Activated CD4-positive, alpha-beta T cell treated with anti-CD3 and anti-CD28 coated beads, Interleukin-2, amount 50 U/mL, for 48 hours (primary cell): ENCODE measurements around the gene HHATL.

ENCODE experiments used
- DNase-seq, 2 experiments: peaks; one replicate each; pipeline ENCODE4 v3.0.0-alpha.2; 2020

Gene HHATL

DNA sequence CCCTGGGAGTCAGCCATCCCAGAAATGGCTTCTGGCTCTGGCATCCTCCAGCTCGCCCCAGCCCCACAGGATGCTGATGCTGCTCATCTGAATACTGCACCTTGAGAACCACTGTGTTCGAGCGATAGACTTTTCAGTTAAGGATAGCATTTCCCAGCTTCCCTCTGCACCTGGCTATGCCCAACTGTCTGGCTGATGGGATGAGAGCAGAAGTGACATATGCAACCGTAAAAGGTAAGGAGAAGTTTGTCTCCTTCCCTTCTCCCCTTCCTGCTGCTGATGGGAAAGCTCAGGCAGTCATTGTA is 9.7 kb upstream of the HHATL start:
- DNase-seq, result no peak

DNA sequence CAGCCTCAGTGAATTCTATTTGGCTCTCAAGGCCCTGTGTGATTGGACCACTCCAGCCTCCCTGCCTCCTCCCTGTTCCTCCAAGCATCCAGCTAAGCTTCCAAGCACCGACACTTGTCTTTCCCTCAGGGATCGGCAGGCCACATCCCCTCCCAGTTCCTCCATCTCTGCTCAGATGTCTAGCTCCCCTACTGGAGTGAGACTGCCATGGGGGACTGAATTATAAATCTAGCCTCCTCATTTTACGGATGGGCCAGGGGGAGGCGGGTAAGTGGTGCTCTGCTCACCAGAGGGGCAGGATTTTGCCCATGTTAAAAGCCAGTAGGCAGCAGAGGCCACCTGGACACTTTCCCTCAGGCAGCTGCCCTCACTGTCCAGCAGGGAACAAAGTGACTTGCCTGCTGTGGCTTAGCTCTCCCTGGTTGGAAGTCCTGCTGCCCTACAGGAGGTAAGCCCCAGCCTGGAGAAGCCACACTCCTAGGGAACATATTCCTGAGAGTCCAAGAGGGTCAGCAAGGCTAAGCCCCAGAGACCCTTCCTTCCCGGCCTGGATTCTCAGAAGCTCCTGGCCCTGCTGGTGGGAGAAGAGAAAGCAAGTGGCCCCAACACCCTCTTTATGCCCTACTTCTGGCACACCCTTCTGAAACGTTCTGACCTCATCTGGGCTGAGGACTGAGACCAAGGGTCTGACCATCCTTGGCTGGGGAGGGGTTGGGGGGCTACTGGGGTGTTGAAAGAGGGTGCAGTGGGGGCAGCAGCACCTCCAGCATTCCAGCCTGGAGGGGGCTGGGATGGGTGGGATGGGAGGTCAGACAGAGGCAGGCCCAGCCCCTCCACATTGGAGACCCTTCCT is 9.1 kb upstream of the HHATL start:
- DNase-seq, result no peak

DNA sequence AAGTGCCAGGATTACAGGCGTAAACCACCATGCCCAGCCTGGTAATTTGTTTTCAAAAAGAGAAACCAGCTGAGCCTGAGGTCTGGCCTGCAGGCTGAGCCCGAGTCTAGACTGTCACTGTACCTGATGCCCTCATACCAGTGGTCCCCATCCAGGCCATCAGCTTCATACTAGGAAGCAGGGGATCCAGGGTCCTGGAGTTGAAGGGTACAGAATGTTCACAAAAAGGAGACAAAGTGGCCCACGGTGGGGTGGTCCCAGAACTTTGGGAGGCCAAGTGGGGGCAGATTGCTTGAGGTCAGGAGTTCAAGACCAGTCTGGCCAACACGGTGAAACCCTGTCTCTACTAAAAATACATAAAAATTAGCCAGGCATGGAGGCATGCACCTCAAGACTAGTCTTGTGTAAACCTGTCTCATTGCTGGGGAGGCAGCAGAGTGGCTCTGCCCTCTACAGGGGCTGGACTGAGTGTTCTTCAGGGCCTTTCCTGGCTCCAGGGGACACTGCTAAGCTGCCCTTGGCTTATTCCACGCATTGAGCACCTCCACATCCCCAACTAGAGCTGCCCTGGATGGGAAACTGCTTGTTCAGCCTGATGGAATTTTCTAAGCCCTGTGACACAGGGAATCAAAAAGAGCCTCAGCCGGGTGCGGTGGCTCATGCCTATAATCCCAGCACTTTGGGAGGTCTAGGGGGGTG is 7.9 kb upstream of the HHATL start:
- DNase-seq, result no peak

DNA sequence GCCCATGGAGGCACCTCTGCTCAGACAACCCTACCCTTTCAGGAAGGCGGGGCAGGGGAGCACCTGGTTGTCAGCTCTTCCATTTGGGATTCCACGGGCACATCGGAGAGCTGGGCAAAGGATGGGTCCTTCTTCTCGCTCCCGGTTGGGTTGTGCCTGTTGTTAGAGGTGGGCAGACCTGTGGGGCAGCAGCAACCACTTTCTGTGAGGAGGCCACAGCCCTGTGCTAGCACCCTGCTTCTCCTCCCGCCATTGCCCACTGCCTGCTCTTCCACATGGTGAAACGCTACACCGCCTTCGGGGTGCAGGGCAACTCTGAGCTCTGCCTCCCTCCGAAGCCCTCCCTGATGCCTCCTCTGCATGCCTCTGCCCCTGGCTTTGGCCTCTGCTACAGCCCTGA is 7.0 kb upstream of the HHATL start:
- no peak for DNase-seq

DNA sequence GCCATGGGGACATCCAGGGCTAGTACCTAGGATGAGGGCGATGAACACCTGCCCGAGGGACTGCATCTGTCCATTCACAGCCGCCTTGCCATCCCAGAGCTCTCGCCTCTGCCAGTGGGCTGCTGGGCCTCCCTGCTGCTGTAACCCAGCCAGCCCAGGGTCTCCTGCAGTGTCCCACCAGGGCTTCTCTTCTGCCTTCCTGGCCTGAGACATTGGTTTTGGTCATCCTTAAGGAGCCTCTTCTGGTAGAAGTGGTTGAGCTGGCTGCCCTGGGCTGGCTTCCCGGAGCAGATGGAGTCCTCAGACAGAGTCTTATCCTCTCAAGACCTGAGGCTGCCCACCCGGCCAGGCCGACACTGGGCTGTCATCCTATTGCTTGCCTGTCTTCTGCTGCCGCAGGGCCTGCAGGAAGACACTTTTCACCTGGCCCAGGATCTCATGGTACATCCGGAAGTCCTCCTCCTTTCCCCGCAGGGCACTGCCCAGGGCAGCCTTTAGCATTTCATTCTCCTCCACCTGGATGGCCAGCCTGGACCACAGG is 6.1 kb upstream of the HHATL start:
- DNase-seq, result no peak

DNA sequence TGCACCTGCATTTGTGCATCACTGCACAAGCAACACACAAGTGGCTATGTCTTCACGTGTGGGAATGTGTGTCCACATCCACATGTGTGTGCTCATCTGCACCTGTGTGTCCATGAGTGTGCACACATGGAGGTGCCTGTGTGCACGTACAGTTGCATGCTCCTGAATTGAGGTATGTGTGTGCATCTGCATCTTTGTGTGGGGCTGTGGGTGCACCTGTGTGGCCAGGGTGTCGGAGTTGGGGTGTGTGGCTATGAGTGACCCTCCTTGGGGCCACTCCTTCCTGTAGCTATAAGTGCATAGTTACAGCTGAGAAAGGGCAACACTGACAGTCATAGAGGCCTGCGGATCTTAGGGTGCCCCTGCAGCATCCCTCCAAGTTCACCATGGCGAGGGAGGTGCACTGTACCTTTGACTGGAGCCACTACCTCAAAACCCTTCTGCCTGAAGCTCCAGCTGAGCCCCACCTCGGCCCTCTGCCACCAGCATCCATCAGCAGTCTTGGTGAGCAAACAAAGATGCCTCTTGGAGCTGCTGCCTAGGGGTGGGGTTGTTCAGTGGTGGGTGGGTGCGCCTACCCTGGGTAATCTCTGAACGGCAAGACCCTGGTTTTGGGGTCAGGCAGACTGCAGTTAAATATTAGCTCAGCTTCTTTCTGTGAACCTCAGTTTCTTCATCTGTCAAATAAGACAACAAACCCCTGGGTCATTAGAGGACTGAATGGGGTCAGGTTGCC is 5.2 kb upstream of the HHATL start:
- DNase-seq, result no peak

DNA sequence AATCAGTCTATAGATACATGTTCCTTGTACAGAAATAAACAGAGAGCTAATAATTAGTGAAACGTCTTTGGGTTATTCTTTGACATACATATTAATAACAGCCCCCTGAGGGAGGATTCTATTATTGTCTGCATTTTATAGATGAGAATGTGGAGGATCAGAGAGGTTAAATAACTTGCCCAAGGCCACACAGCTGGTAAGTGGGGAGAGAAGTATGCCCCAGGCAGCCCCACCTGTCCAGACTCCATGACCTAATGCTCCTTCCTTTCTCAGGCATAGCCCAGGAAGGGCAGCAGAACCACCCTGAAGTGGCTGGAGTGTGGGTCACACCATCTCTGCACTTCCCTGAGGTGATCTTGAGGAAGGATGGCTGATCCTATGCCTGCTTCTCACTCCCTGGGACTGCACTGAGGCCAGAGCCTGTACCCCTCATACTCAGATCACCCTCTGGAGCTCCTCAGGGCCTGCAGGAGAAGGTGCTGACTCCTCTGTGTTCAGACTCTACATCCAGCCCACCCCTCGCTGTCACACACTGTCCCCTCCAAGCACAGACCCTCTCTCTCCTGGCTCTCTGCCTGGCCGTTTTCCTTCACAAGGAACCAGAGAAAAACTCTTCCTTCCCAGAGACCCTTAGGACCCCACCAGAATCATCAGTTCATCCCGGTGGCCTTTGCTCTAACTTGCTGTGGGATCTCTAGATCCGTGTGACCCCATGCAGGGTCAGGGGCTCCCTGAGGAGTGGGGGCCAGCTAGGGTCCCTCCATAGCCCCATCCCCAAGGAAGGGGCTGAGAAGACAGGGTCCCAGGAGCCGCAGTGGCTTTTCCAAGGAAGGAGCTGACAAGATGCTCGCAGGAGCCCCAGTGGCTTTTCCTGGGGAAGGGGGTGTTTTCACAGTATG is 4.4 kb upstream of the HHATL start:
- no peak for DNase-seq

DNA sequence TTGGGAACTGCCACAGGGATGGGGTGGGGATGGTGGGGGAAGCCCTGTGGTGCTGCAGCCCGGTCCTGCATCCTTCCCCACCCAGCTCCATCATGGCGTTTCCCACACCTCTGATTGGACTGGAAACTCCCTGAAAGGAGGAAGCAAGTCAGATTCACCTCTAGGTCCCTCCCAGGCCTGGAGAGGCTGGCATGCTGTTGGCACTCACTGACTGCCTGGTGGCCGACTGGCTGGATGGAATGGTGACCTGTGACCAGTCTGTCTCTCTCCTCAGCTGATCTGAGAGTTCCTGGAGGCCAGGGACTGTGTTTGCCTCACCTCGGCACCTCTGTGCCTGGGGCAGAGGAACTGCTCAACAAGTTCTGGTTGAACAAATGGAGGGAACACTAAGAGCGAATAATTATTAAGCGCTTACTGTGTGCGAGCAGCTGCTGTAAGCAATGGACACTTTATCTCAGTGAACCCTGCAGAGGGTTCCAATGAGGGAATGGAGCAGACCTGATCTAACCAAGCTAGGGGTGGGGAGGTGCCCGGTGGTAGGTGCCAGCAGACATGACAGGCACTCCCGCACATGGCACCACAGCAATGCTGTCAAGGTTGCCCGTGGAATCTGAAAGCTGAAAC is 3.5 kb upstream of the HHATL start:
- DNase-seq, result no peak

DNA sequence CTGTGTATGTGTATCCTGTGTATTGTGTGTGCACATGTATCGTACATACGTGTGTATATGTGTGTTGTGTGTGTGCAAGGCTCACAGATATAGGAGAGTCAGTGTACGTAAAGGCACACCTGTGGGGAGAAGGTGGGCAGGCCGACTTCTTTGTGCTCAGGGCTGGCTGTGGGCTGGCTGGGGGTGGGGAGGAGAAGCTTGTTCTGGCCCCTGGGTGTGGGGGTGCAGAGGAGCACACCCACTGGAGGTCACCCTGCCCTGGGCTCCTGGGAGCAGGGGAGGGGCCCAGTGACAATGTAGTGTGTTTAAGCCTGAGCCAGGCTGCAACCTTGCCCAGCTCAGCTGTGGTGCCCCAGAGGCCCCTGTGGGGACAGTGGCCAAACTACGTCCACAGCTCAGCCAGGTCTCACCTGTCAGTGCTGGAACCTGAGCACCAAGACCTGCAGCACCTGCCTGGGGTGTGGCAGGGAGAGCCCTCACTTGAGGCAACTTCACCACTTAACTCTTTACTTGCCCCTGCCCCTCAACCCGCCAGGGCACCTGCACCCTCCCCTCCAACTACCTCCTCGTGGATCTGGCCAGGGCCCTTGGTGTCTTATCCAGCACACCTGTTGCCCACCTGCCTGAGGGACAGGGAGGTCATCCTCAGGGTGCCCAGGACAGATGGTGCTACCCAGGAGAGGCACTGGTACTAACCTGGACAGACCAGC is 2.6 kb upstream of the HHATL start:
- DNase-seq, result no peak

DNA sequence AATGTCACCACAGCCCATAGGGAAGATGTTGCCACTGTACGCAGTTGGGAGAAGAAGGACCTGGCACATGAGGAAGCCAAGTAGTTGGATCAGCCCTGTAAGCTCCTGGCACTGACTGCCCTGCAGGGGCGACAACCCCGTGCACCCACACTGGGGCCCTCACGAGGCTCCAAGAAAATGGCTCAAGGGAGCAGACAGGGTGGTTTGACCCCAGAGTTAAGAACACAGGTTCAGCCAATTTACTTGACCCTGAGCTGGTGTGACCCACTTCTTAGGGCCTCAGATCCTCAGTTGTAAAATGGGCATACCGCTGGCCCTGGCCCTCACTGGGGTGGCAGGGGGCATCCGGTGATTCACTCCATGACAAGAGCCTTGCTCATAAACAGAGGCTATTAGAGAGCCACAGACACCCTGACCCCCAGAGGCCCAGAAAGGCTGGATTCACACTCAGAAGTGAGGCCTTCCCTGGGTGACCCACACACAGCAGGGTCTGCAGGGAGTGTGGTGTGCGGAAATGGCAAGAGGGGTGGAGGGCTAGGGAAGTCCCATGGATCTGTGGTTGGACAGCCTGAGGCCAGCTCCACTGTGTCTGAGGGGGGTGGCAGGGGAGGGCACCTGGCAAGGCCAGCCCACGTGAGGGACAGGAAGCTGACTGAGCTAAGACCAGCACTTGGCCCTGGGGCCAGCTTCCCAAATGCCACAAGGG is 1.7 kb upstream of the HHATL start:
- DNase-seq, result no peak

DNA sequence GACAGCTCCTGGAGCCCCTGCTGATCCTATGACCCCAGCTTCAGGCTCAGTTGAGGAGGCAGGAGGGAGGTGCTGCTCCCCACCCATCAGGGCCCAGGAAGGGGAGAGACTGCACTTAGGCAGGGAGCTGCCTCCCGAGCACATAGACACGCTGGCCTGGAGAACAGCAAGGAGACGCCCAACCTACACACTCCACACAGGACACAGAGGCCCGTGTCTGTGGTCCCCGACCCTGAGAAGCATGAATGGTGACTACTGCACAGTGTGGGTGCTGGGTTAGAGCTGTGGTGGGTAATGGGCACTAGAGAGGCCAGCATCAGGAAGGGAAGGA is 1.1 kb upstream of the HHATL start:
- no peak for DNase-seq

DNA sequence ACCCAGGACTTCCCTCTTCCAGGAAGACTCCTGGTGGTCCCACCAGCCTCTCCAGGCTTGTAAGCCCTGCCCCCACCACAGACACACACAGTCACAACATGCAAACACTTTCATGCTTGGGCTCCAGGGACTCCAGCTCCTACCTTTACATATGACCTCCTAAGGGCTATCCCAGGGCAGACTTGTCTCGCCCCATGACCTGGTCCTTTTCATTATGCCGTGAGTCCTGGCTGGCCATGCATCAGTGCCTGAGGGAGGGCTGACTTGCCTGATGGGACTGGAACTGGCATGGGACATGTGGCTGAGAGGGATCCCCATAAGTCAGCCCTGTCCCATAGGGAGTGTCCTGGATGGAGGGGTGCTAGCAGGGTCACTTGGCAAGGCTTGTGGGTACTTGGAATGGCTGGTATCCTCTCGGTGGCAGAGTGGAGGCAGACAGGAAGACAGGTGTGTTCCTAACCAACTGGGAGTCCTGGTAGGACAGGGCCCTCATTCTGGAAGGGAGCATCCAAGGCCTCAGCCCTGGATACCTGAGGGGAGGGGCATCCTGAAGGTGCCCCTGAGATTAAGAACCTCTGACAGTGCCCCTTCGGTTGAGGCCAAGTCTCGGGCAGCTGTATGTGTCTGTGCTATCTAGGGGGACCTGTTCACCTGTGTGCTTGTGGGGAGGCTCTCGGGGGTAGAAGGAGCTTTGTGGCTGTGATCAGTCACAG is 540 bp upstream of the HHATL start:
- DNase-seq, result no peak

DNA sequence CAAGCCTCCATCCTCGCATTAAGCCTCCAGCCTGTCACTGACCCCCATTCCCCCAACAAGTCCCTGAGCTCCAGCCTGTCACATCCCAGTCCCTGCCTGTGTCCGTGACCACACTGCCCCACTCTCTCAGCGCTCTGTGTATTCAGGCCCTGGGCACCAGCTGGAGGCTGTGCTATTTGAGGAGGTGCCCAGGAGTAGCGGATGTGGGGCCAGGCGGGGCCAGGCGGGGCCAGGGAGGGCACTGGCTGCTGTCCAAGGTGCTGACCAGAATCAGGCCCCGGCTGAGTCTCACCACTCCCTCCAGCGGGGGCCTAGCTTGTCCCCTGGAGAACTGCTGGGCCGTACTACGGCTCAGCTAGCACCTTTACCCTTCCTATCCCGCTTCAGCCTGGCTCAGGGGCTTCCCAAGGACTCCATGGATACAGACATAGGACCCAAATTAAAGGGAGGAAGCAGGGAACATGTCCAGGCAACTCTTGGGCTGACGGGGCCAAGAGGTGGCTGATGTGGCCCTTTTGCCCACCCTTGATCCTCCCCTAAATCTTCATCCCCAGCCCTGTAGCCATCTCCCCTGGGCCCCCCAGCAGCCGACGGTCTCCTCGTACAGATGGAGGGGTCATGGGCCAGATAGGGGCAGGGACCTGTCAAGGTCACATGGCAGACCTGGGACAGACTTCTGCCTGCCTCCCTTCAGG is 1.1 kb downstream of the HHATL start:
- peak; percentile 69 to 71 for DNase-seq

DNA sequence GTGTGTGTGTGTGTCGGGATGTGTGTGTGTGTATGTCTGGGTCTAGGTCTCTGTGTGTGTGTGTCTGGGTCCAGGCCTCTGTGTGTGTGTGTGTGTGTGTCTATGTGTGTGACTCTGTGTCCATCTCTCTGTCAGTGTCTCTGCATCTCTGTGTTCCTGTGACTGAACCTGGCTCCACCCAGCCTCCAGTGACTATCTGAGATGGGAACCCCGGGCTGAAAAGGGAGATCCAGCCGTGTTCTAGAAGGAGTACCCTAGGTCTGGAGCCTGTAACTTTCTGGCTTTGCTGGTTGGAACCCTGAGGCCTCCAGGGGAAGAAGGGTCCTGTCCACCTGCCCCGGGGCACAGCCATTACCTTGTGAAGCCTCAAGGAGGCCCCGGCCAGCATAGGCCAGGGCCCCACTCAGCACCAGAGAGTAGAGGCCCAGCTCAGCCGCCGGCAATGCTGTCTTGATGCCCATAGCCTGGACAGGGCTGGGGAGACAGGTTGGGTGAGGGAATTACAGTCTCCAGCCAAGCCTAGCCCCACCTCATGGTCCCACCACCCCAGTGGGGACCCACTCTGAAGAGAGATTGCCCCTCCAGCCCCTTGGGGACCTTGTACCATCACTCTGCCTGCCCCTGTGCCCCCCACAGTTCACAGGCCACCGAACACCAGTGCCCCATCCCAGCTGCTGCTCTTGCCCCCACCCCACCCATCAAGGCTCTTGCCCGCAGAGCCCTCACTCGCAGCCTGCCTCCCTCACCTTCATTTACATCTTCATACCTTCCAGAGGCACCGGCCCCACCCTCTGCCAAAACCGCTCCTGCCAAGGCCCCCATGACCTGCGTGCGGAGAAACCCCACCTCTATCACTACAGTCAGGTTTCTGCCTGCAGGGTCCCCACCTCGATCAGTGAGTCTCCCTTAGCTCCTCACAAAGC is 2.0 kb downstream of the HHATL start:
- no peak for DNase-seq

DNA sequence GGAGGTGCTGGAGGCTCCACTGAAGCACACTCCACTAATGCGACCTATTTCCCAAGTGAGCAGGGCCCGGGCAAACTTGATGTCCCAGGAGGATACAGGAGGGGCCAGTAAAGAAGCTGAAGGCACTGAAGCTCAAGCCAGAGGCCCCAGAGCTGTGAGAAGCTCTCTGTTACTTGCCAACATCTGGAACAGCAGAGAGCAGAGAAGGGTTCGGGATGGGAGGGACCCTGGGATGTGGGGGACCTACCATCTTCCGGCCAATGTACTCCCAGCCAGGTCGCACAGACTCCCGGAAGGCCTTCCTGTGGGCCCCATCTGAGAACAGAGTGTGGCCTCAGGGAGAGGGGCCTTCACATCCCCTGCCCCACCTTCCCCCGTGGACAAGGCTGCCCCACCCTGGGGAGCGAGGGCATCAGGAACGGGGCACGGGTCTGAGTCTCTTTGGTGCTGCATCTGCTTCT is 3.1 kb downstream of the HHATL start:
- DNase-seq, result no peak

DNA sequence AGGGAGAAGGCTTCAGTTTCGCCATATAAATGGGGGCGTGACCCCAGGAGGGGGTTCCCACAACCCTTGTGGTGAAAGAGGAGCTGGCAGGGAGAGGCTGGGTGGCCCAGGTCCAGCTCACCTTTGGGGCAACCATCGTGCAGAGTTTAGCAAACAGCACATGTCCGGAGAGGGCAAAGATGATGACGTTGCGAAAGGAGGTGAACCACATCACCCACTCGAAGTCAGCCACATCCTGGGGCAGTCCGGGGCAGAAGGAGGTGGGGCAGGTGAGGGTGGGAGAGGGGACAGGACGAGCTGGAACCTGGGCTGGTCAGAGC is 3.7 kb downstream of the HHATL start:
- DNase-seq, result peak; percentile 15 to 16

DNA sequence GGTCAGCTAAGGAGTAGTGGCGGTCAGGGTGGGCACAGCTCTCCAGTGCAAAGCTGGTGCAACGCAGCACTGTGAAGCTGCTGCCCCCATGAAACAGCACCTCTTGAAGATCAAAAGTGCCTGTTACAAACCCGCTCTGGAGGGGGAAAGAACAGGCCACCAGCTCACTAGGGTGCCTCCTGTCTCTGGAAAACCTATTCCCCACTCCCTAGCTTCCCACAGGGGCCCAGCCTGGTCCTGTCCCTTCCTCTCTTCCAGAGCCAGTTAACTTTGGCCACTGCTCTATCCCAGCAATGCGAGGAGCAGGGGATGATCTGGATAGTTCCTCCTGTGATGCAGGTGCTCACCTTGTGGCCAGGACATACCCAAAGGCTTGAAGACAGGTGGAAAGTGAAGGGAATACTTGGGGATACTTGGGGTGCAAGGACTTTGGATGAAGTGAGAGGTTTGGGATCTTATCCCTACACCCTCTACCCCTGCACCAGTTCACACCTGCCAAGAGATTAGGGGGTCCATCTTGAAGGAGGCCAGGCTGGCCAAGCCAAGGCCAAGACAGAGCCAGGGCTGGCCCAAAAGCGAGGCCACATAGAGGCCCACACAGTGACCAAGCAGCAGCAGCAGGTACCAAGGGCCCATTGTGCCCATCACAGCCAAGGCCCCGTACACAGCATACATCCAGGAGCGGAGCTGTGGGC is 4.2 kb downstream of the HHATL start:
- DNase-seq, result no peak
